ENCODE measurements around the gene PRKCB. TPM values are rescaled to one million over a fixed set of nuclear protein-coding genes. Genes with fewer than 3 reads are reported as not detected.

Gene PRKCB
- total and polyA plus RNA-seq, 2 of the 8 experiments (the other 6 are each of a cell fraction or from before 2014, with no cell fraction given): 7.1 to 12.1 TPM

GRCh38 chr16:24009955-24010354, 174.2 kb downstream of the PRKCB start:
- no peaks in the 10 kb centered on the region for H3K79me1 ChIP-seq (ENCODE audit: low read depth, low read length)
- H2AFZ ChIP-seq (ENCODE audit: low read length): no peak overlapping the region
- H3K4me1 ChIP-seq (replicated peaks in 1 of 4; ENCODE audit: control insufficient read depth in 3 of 4, insufficient read depth in 4 of 4, low read length in 3 of 4): no peaks in the 10 kb centered on the region
- no peak overlapping the region for H2BK12ac ChIP-seq (ENCODE audit: low read depth, low read length)
- H2AK5ac ChIP-seq (ENCODE audit: low read depth, low read length): no peak overlapping the region
- TF ChIP-seq BCL11A (IDR thresholded peaks at IDR 0.05; ENCODE audit: low read depth in 2 of 2, low read length in 2 of 2) (no peak), SIX5 (IDR thresholded peaks at IDR 0.05; ENCODE audit: low read depth, low read length) (no peak)
- FAIRE-seq: no peak
- H3K4ac ChIP-seq (replicated peaks; ENCODE audit: insufficient read length, low read depth, low read length): no peak overlapping the region
- no peak overlapping the region for H2BK20ac ChIP-seq (ENCODE audit: low read length)
- no peaks in the 10 kb centered on the region for H4K20me1 ChIP-seq (replicated peaks in 1 of 2; ENCODE audit: control insufficient read depth in 1 of 2, insufficient read depth in 2 of 2, low read length in 2 of 2)
- no peak overlapping the region for H4K91ac ChIP-seq (replicated peaks; ENCODE audit: insufficient read length, low read length)
- no peaks in the 10 kb centered on the region for H3K23me2 ChIP-seq (ENCODE audit: low read depth, low read length)
- no peak for DNase-seq (ENCODE audit: low read depth in 1 of 2, low spot score in 2 of 2)
- H3K9me3 ChIP-seq (ENCODE audit: insufficient read depth in 2 of 2, low read depth in 1 of 2, low read length in 1 of 2): no peaks in the 10 kb centered on the region
- CTCF ChIA-PET (ENCODE audit: partially characterized antibody): interaction anchor here (0.6 to 7.8 kb wide), 53 partner anchors 9 to 1153 kb away, joined by 3 to 52 read pairs (median 4); partner anchors contain the start of gene CHP2
- H3K18ac ChIP-seq (ENCODE audit: extremely low read depth, low read length): no peak overlapping the region
- no peaks in the 10 kb centered on the region for H3K79me2 ChIP-seq (ENCODE audit: control insufficient read depth in 1 of 2, insufficient read depth in 2 of 2, low read length in 2 of 2)
- H3K23ac ChIP-seq (ENCODE audit: insufficient read length): no peak overlapping the region
- no peaks in the 10 kb centered on the region for H3K36me3 ChIP-seq (ENCODE audit: control insufficient read depth in 2 of 4, insufficient read depth in 4 of 4, low read length in 3 of 4)
- no peak overlapping the region for H4K5ac ChIP-seq (ENCODE audit: insufficient read length, low read depth, low read length)
- H3K56ac ChIP-seq (replicated peaks; ENCODE audit: insufficient read length, low read depth, low read length): no peak overlapping the region
- no peak overlapping the region for H3K9ac ChIP-seq (replicated peaks in 1 of 4; ENCODE audit: extremely low read depth in 1 of 4, low read depth in 3 of 4, low read length in 3 of 4)
- POLR2A ChIA-PET (ENCODE audit: partially characterized antibody): interaction anchor here (0.7 to 1.0 kb wide), 2 partner anchors 26 to 230 kb away, joined by 3 to 4 read pairs; no protein-coding TSS in a partner anchor
- WGBS, 2 experiments (ENCODE audit: extremely low coverage in 1 of 2, insufficient coverage in 1 of 2, insufficient read length in 1 of 2, insufficient replicate concordance in 2 of 2, low coverage in 1 of 2, low lambda C conversion rate in 2 of 2, missing lambda C conversion rate in 1 of 2): 88% methylated on average over 3 of the region's 3 CpGs; no CpG with 5 or more reads in 1 of the 2 experiments
- no peak overlapping the region for H3K4me2 ChIP-seq (ENCODE audit: insufficient read depth in 1 of 2, low read depth in 2 of 2, low read length in 2 of 2)
- H4K8ac ChIP-seq (ENCODE audit: extremely low read depth, insufficient read depth, low read length): no peak overlapping the region
- H3K27ac ChIP-seq (ENCODE audit: low read depth, low read length): no peak overlapping the region
- no peak overlapping the region for H2BK15ac ChIP-seq (ENCODE audit: low read length)
- no peaks in the 10 kb centered on the region for H3K27me3 ChIP-seq (replicated peaks in 1 of 4; ENCODE audit: control insufficient read depth in 3 of 4, extremely low read depth in 1 of 4, insufficient read depth in 3 of 4, low read length in 3 of 4)
- H3K4me3 ChIP-seq (ENCODE audit: extremely low read depth in 1 of 4, insufficient read depth in 2 of 4, low read depth in 3 of 4, low read length in 4 of 4): no peak overlapping the region
- no peak overlapping the region for H3K14ac ChIP-seq (ENCODE audit: insufficient read length)
- no peak overlapping the region for H2BK120ac ChIP-seq (replicated peaks; ENCODE audit: low read depth, low read length)
- H2BK5ac ChIP-seq (ENCODE audit: low read depth, low read length): no peak overlapping the region
